KOPT-K1 (cell line): ENCODE measurements around the gene MGAT4C.
"Not testable (repeated sequence)": the region's sequence is repeated elsewhere in the genome, so short reads cannot be mapped to it uniquely, and the experiment has no call there.

Source experiments
- H3K27ac ChIP-seq: fragments of 200-600 bp; sonication (generic); 2 replicates; pipeline ENCODE4 v1.5.1; 2016; ENCODE audit warnings: antibody characterized with exemption, mild to moderate bottlenecking, low read depth, low read length; ENCODE audit not compliant: poor library complexity, severe bottlenecking
- H3K36me3 ChIP-seq: fragments of 200-600 bp; sonication (generic); 2 replicates; pipeline ENCODE4 v1.5.1; 2017; ENCODE audit warnings: antibody characterized with exemption, mild to moderate bottlenecking, low read length, moderate library complexity; ENCODE audit not compliant: insufficient read depth
- H3K9me3 ChIP-seq: fragments of 200-600 bp; sonication (generic); 2 replicates; pipeline ENCODE4 v1.5.1; 2017; ENCODE audit warnings: antibody characterized with exemption, low read length, mild to moderate bottlenecking; ENCODE audit not compliant: insufficient read depth, poor library complexity, severe bottlenecking

The MGAT4C gene

GRCh38 chr12:86188226-86188625 is 68.0 kb downstream of the MGAT4C start:
- H3K36me3 ChIP-seq = no peaks in the 10 kb centered on the region
- no peak overlapping the region for H3K27ac ChIP-seq
- H3K9me3 ChIP-seq = no peaks in the 10 kb centered on the region

GRCh38 chr12:86186449-86186848 is 69.7 kb downstream of the MGAT4C start:
- Histone ChIP-seq H3K36me3 (no peaks in the 10 kb centered on the region), H3K27ac (no peak overlapping the region), H3K9me3 (no peaks in the 10 kb centered on the region)

- Histone ChIP-seq H3K9me3 (peaks cover 7% of the 10 kb centered on the region), H3K36me3 (no peaks in the 10 kb centered on the region), H3K27ac (no peak overlapping the region)
Measured at GRCh38 chr12:86179855-86180254, 76.3 kb downstream of the MGAT4C start.

- H3K36me3 ChIP-seq = no peaks in the 10 kb centered on the region
- H3K27ac ChIP-seq = no peak overlapping the region
- no peaks in the 10 kb centered on the region for H3K9me3 ChIP-seq
Measured at GRCh38 chr12:86174188-86174587, 82.0 kb downstream of the MGAT4C start.

- no peaks in the 10 kb centered on the region for H3K36me3 ChIP-seq
- no peaks in the 10 kb centered on the region for H3K9me3 ChIP-seq
- no peak overlapping the region for H3K27ac ChIP-seq
Measured at GRCh38 chr12:86172913-86173443, 83.2 kb downstream of the MGAT4C start.

- Histone ChIP-seq H3K27ac (no peak overlapping the region), H3K9me3 (no peaks in the 10 kb centered on the region), H3K36me3 (no peaks in the 10 kb centered on the region)
Measured at GRCh38 chr12:86170051-86170450, 86.1 kb downstream of the MGAT4C start.

- H3K36me3 ChIP-seq = no peaks in the 10 kb centered on the region
- H3K9me3 ChIP-seq = no peaks in the 10 kb centered on the region
- H3K27ac ChIP-seq = no peak overlapping the region
Measured at GRCh38 chr12:86158956-86159355, 97.2 kb downstream of the MGAT4C start.

GRCh38 chr12:86154620-86155019 is 101.6 kb downstream of the MGAT4C start:
- Histone ChIP-seq H3K27ac (no peak overlapping the region), H3K36me3 (no peaks in the 10 kb centered on the region), H3K9me3 (no peaks in the 10 kb centered on the region)

- Histone ChIP-seq H3K36me3 (no peaks in the 10 kb centered on the region), H3K27ac (no peak overlapping the region), H3K9me3 (no peaks in the 10 kb centered on the region)
Measured at GRCh38 chr12:86148612-86149011, 107.6 kb downstream of the MGAT4C start.

- Histone ChIP-seq H3K36me3 (no peaks in the 10 kb centered on the region), H3K27ac (no peak overlapping the region), H3K9me3 (no peaks in the 10 kb centered on the region)
Measured at GRCh38 chr12:86148071-86148470, 108.1 kb downstream of the MGAT4C start.

GRCh38 chr12:86145156-86145555 is 111.0 kb downstream of the MGAT4C start:
- Histone ChIP-seq H3K9me3 (no peaks in the 10 kb centered on the region), H3K27ac (no peak overlapping the region), H3K36me3 (no peaks in the 10 kb centered on the region)

GRCh38 chr12:86143162-86143561 is 113.0 kb downstream of the MGAT4C start:
- H3K27ac ChIP-seq = no peak overlapping the region
- H3K9me3 ChIP-seq = no peaks in the 10 kb centered on the region
- H3K36me3 ChIP-seq = no peaks in the 10 kb centered on the region

- Histone ChIP-seq H3K9me3 (no peaks in the 10 kb centered on the region), H3K36me3 (no peaks in the 10 kb centered on the region), H3K27ac (no peak overlapping the region)
Measured at GRCh38 chr12:86139671-86140070, 116.5 kb downstream of the MGAT4C start.

- H3K27ac ChIP-seq = no peak overlapping the region
- no peaks in the 10 kb centered on the region for H3K9me3 ChIP-seq
- H3K36me3 ChIP-seq = no peaks in the 10 kb centered on the region
Measured at GRCh38 chr12:86138770-86139169, 117.4 kb downstream of the MGAT4C start.

GRCh38 chr12:86137936-86138335 is 118.3 kb downstream of the MGAT4C start:
- Histone ChIP-seq H3K27ac (no peak overlapping the region), H3K36me3 (no peaks in the 10 kb centered on the region), H3K9me3 (no peaks in the 10 kb centered on the region)

GRCh38 chr12:86134561-86134960 is 121.6 kb downstream of the MGAT4C start:
- Histone ChIP-seq H3K27ac (no peak overlapping the region), H3K9me3 (no peaks in the 10 kb centered on the region)

GRCh38 chr12:86126900-86127299 is 129.3 kb downstream of the MGAT4C start:
- not testable (repeated sequence) for H3K36me3 ChIP-seq, H3K27ac ChIP-seq, H3K9me3 ChIP-seq

More at GRCh38 chr12:86134561-86134960, 121.6 kb downstream of the MGAT4C start:
- H3K36me3 ChIP-seq = no peaks in the 10 kb centered on the region
